OCI-LY7 (cell line): ENCODE results near the gene B3GAT1. TPM values are rescaled to one million over a fixed set of nuclear protein-coding genes. Genes with fewer than 3 reads are reported as not detected.

Experiments used
- BruUV-seq: library from RNA; stranded (reverse); fragments of 400-500 nt; replicated peaks from 2 replicates; lab custom pipeline; 2021; lab: Mats Ljungman, UMichigan
- CTCF ChIA-PET: fragments of 300-600 bp; sonication (Branson Sonifier 250); formaldehyde crosslinking; loops from one replicate; lab custom pipeline; 2022; ENCODE audit warnings: antibody characterized with exemption; ENCODE audit not compliant: unreplicated experiment; lab: Charles Lee
- POLR2A ChIA-PET: fragments of 300-600 bp; sonication (Branson Sonifier 250); formaldehyde crosslinking; loops from one replicate; lab custom pipeline; 2022; ENCODE audit warnings: antibody characterized with exemption; lab: Charles Lee
- DNase-seq: peaks from one replicate; pipeline ENCODE4 v3.0.0-alpha.2; 2015; ENCODE audit warnings: low spot score
- H2AFZ ChIP-seq: fragments of 200-600 bp; sonication (generic), shearing (Covaris generic); 2 replicates; pipeline ENCODE4 v1.6.1; 2014; ENCODE audit warnings: mild to moderate bottlenecking, antibody characterized with exemption, low read length, moderate library complexity
- H3K27ac ChIP-seq: fragments of 200-600 bp; sonication (generic); 2 replicates; pipeline ENCODE4 v1.5.1; 2014; ENCODE audit warnings: mixed run types, low read depth, mild to moderate bottlenecking, moderate library complexity, low read length, inconsistent platforms; ENCODE audit not compliant: poor library complexity, severe bottlenecking
- H3K36me3 ChIP-seq: fragments of 200-600 bp; sonication (generic); 2 replicates; pipeline ENCODE4 v1.6.1; 2014; ENCODE audit warnings: mild to moderate bottlenecking, antibody characterized with exemption, low read length, moderate library complexity, mixed read lengths; ENCODE audit not compliant: insufficient read depth
- H3K4me1 ChIP-seq: fragments of 200-600 bp; sonication (generic); 2 replicates; pipeline ENCODE4 v1.5.1; 2014; ENCODE audit warnings: mild to moderate bottlenecking, low read length; ENCODE audit not compliant: insufficient read depth, poor library complexity, severe bottlenecking
- H3K4me2 ChIP-seq: fragments of 200-600 bp; sonication (generic); 2 replicates; pipeline ENCODE4 v1.6.1; 2014; ENCODE audit warnings: mild to moderate bottlenecking, low read length
- H3K4me3 ChIP-seq: fragments of 200-600 bp; sonication (generic); 2 replicates; pipeline ENCODE4 v1.5.1; 2014; ENCODE audit warnings: mild to moderate bottlenecking, low read depth, low read length; ENCODE audit not compliant: poor library complexity, severe bottlenecking
- H3K79me2 ChIP-seq: fragments of 200-600 bp; sonication (generic); 2 replicates; pipeline ENCODE4 v1.6.1; 2016; ENCODE audit warnings: low read depth, mild to moderate bottlenecking, low read length, moderate library complexity, mixed read lengths; ENCODE audit not compliant: insufficient read depth
- H3K9me2 ChIP-seq: fragments of 200-600 bp; sonication (generic); 2 replicates; pipeline ENCODE4 v1.6.1; 2016; ENCODE audit warnings: mild to moderate bottlenecking, low read length, mixed read lengths; ENCODE audit not compliant: insufficient read depth
- H3K9me3 ChIP-seq: fragments of 200-600 bp; sonication (generic); 2 replicates; pipeline ENCODE4 v1.6.1; 2014; ENCODE audit warnings: mild to moderate bottlenecking, mixed run types, low read length, mixed read lengths
- H4K20me1 ChIP-seq: fragments of 200-600 bp; sonication (generic); 2 replicates; pipeline ENCODE4 v1.6.1; 2014; ENCODE audit warnings: mild to moderate bottlenecking, antibody characterized with exemption, low read length, moderate library complexity, mixed read lengths; ENCODE audit not compliant: insufficient read depth
- CTCF ChIP-seq: fragments of 200-600 bp; sonication (generic); conservative IDR thresholded peaks from 2 replicates; pipeline ENCODE4 v1.5.1; 2014; ENCODE audit warnings: mild to moderate bottlenecking, antibody characterized with exemption, low read length, moderate library complexity, mixed read lengths
- EZH2phosphoT487 ChIP-seq: fragments of 200-600 bp; sonication (generic); IDR thresholded peaks from 2 replicates; pipeline ENCODE4 v1.6.1; 2018; ENCODE audit warnings: low read depth, borderline replicate concordance, mild to moderate bottlenecking, mixed run types, antibody characterized with exemption, low read length, moderate library complexity, mixed read lengths
- intact Hi-C: fragments of 100-400 bp; cut with micrococcal nuclease; formaldehyde crosslinking; loops from one replicate; pipeline ENCODE4 v1.10.0; 2022; ENCODE audit not compliant: unreplicated experiment
- total RNA-seq, 2 experiments: library from RNA; depleted of rRNA in 1 of 2; stranded (reverse); fragments of >200 nt in 1 of 2; shearing (Covaris generic) in 1 of 2; gene quantifications; 2 replicates each; pipeline ENCODE4 v1.2.3, GENCODE V29; 2014 to 2022

B3GAT1 gene
- total RNA-seq, 2 experiments from 2014 or later, result not detected

DNA sequence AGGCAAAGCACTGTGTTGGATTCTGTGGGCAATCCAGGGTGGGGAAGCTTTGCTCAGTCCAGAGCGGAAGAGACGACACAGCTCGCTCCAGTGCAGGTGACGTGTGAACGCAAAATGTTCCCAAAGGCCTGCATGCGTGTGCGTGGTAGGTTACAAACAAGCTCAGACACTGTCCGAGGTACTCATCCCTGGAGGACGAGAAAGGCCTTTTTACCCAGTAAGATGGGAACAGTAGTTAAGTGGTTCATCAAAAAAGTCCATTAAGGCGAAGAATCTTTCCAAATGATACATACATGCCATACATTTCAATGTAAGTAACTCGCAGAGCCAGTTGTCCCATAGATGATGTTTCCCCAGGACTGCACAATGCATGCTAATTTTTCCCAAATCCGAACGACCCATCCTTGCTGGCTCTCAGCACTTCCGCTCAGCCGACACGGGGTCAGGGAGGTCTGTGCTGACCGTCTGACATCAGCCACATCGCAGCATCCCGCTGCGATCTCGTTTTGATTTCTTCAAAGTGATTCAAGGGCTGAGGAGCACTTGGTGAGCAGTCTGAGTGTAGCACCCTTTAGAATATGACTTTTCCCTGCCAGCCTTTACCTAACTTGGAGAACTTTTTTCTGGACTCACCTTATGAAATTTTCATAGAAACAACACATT, 19.0 kb downstream of the B3GAT1 start:
- H3K79me2 ChIP-seq, result no peaks in the 10 kb centered on the region
- H3K4me3 ChIP-seq, result no peak overlapping the region
- intact Hi-C loops, result no loop called here
- no TSS peak for BruUV-seq
- no peaks in the 10 kb centered on the region for H3K4me1 ChIP-seq
- ChIA-PET POLR2A (no interaction called here), CTCF (no interaction called here)
- no peak overlapping the region for H2AFZ ChIP-seq
- no peaks in the 10 kb centered on the region for H3K9me2 ChIP-seq
- DNase-seq, result no peak
- H3K36me3 ChIP-seq, result no peaks in the 10 kb centered on the region
- TF ChIP-seq EZH2phosphoT487 (no peak), CTCF (no peak)
- no peak overlapping the region for H3K27ac ChIP-seq
- no peak overlapping the region for H3K4me2 ChIP-seq
- no peaks in the 10 kb centered on the region for H3K9me3 ChIP-seq
- no peaks in the 10 kb centered on the region for H4K20me1 ChIP-seq

- no peak for TF ChIP-seq EZH2phosphoT487
- no peak for TF ChIP-seq CTCF
- Histone ChIP-seq H3K36me3 (no peaks in the 10 kb centered on the region), H3K4me3 (no peak overlapping the region), H4K20me1 (no peaks in the 10 kb centered on the region), H3K4me2 (no peak overlapping the region), H3K27ac (no peak overlapping the region), H3K9me2 (no peaks in the 10 kb centered on the region), H3K9me3 (no peaks in the 10 kb centered on the region), H3K4me1 (no peaks in the 10 kb centered on the region), H3K79me2 (no peaks in the 10 kb centered on the region), H2AFZ (no peak overlapping the region)
- CTCF ChIA-PET, result no interaction called here
- DNase-seq, result no peak
- POLR2A ChIA-PET, result no interaction called here
- intact Hi-C loops, result no loop called here
- BruUV-seq, result no TSS peak
Measured at GRCh38 chr11:134391656-134392055, 20.4 kb downstream of the B3GAT1 start.
